ENCODE results near the gene GBP7. TPM values are rescaled to one million over a fixed set of nuclear protein-coding genes. Genes with fewer than 3 reads are reported as not detected.

The GBP7 gene
- total RNA-seq, 1 donor from 2014 or later = not detected

- H3K27me3 ChIP-seq (ENCODE audit: control insufficient read depth, insufficient read depth, low read length) = no peaks in the 10 kb centered on the region
- DNase-seq (ENCODE audit: low read depth) = no peak
- no peak for TF ChIP-seq CTCF (IDR thresholded peaks at IDR 0.05; ENCODE audit: insufficient read depth, low read length, poor library complexity, severe bottlenecking)
- no peak overlapping the region for H3K4me3 ChIP-seq (ENCODE audit: low read depth, low read length)
- H3K36me3 ChIP-seq (ENCODE audit: control insufficient read depth, insufficient read depth, low read length) = no peaks in the 10 kb centered on the region
Observed at GRCh38 chr1:89100412-89100811, 75.4 kb downstream of the GBP7 start.

GRCh38 chr1:89098857-89099256 is 76.9 kb downstream of the GBP7 start:
- H3K4me3 ChIP-seq (ENCODE audit: low read depth, low read length) = no peak overlapping the region
- no peaks in the 10 kb centered on the region for H3K36me3 ChIP-seq (ENCODE audit: control insufficient read depth, insufficient read depth, low read length)
- DNase-seq (ENCODE audit: low read depth) = no peak
- TF ChIP-seq CTCF (IDR thresholded peaks at IDR 0.05; ENCODE audit: insufficient read depth, low read length, poor library complexity, severe bottlenecking) = no peak
- no peaks in the 10 kb centered on the region for H3K27me3 ChIP-seq (ENCODE audit: control insufficient read depth, insufficient read depth, low read length)

- H3K27me3 ChIP-seq (ENCODE audit: control insufficient read depth, insufficient read depth, low read length) = no peaks in the 10 kb centered on the region
- no peak overlapping the region for H3K4me3 ChIP-seq (ENCODE audit: low read depth, low read length)
- no peak for TF ChIP-seq CTCF (IDR thresholded peaks at IDR 0.05; ENCODE audit: insufficient read depth, low read length, poor library complexity, severe bottlenecking)
- no peaks in the 10 kb centered on the region for H3K36me3 ChIP-seq (ENCODE audit: control insufficient read depth, insufficient read depth, low read length)
- no peak for DNase-seq (ENCODE audit: low read depth)
Observed at GRCh38 chr1:89095737-89096136, 80.1 kb downstream of the GBP7 start.

GRCh38 chr1:89089962-89090361 is 85.8 kb downstream of the GBP7 start:
- no peak for TF ChIP-seq CTCF (IDR thresholded peaks at IDR 0.05; ENCODE audit: insufficient read depth, low read length, poor library complexity, severe bottlenecking)
- Histone ChIP-seq H3K27me3 (ENCODE audit: control insufficient read depth, insufficient read depth, low read length) (no peaks in the 10 kb centered on the region), H3K36me3 (ENCODE audit: control insufficient read depth, insufficient read depth, low read length) (no peaks in the 10 kb centered on the region), H3K4me3 (ENCODE audit: low read depth, low read length) (no peak overlapping the region)
- DNase-seq (ENCODE audit: low read depth) = no peak

- no peak for TF ChIP-seq CTCF (IDR thresholded peaks at IDR 0.05; ENCODE audit: insufficient read depth, low read length, poor library complexity, severe bottlenecking)
- DNase-seq (ENCODE audit: low read depth) = no peak
- Histone ChIP-seq H3K4me3 (ENCODE audit: low read depth, low read length) (no peak overlapping the region), H3K27me3 (ENCODE audit: control insufficient read depth, insufficient read depth, low read length) (no peaks in the 10 kb centered on the region), H3K36me3 (ENCODE audit: control insufficient read depth, insufficient read depth, low read length) (no peaks in the 10 kb centered on the region)
Observed at GRCh38 chr1:89088572-89088971, 87.2 kb downstream of the GBP7 start.

- no peaks in the 10 kb centered on the region for H3K27me3 ChIP-seq (ENCODE audit: control insufficient read depth, insufficient read depth, low read length)
- no peaks in the 10 kb centered on the region for H3K36me3 ChIP-seq (ENCODE audit: control insufficient read depth, insufficient read depth, low read length)
- no peak for TF ChIP-seq CTCF (IDR thresholded peaks at IDR 0.05; ENCODE audit: insufficient read depth, low read length, poor library complexity, severe bottlenecking)
- no peak overlapping the region for H3K4me3 ChIP-seq (ENCODE audit: low read depth, low read length)
- no peak for DNase-seq (ENCODE audit: low read depth)
Observed at GRCh38 chr1:89087241-89087640, 88.6 kb downstream of the GBP7 start.

Measured in kidney epithelial cell (primary cell).